ENCODE data around the gene CHST10.

- TF ChIP-seq CTCF (conservative IDR thresholded peaks at IDR 0.05; ENCODE audit: low read depth, low read length) = no peak
- no peak for TF ChIP-seq EZH2 (IDR thresholded peaks at IDR 0.05; ENCODE audit: low read length, unreplicated experiment)
These were observed 5.6 kb downstream of the CHST10 start for GRCh38 chr2:100411841-100412292.
